GM19240 (cell line): Measurements from ENCODE around the gene IQCN.

Experiments
- DNase-seq: peaks from one replicate; pipeline ENCODE4 v3.0.0; 2011; ENCODE audit warnings: low spot score; ENCODE audit not compliant: insufficient read length

Gene IQCN

DNA sequence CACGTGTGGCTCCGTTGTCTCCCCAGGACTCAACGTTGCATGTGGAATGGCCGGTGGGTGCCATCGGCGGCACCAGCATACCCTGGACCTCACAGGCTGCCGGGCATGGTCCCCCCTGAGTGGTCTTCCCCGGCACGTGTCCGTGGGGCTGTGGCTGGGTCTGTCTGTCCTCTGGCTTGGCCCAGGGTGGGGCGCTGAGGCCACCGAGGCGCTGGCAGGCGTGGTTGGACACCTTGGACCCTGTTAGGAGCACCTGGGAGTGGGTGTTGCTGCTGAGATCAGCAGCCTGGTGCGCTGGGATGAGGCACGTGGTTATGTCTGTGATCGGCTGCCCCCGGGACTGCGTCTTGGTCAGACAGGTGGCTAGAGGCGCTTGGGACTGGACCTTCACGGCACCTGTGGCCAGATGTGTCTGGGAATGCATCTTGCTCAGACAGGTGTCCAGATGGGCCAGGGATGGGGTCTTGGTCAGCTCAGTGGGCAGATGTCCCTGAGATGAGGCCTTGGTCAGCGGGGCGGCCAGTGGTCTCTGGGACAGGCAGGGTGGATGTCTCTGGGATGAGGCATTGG, 9.2 kb downstream of the IQCN start:
- DNase-seq = no peak

- DNase-seq = no peak
Measured at GRCh38 chr19:18264137-18264854, 10.0 kb downstream of the IQCN start.

GRCh38 chr19:18263324-18264136, 10.7 kb downstream of the IQCN start:
- DNase-seq = no peak

DNA sequence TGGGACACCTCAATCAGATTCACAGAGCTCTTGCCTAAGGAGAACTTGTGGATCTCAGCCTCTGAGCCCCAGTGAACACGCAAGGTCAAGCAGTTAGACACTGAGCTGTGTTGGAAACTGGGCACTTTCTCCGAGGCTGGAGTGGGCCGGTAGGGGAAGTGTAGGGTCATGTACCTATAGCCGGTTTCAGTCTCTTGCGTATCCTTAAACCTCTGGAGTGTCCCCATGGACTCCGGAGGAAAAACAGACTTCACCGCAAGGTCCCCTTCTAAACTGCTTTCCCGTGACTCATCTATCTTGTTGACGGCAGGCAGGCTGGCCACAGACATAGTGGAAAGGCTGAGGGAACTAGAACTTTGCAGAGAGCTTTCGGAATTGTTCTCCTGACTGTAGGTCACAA, 11.3 kb downstream of the IQCN start:
- DNase-seq = no peak

DNA sequence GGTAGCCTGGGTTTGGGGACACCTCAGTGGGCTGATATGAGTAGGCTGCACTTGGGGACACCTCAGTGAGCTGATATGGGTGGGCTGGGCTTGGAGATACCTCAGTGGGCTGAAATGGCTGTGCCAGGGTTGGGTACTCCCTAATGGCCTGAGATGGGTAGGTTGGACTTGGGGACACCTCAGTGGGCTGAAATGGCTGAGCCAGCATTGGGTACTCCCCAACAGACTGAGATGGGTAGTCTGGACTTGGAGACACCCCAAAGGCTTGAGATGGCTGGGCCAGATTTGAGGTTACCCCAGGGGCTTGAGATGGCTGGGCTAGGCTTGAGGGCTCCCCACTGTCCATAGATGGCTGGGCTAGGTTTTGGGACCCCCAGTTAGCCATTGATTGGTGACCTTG, 12.1 kb downstream of the IQCN start:
- no peak for DNase-seq

- no peak for DNase-seq
Measured at GRCh38 chr19:18261474-18261873, 12.8 kb downstream of the IQCN start.

DNA sequence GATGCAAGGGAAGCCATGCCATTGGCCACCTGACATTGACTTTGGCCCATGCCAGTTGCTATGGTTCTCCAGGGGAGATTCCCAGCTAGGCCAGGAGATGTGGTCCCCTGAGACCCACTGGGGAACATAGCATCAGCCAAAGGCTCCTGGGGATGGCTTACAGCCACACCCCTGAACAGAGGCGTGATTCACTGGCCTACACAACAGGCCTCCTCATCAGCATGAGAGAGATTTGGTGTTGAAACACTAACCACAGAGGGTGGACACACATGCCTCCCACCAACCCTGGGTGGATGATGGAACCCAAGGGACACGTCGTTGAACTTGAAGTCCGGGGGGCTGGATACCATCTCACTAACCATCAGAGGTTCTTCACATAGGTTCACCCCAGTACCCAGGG, 14.4 kb downstream of the IQCN start:
- no peak for DNase-seq

DNA sequence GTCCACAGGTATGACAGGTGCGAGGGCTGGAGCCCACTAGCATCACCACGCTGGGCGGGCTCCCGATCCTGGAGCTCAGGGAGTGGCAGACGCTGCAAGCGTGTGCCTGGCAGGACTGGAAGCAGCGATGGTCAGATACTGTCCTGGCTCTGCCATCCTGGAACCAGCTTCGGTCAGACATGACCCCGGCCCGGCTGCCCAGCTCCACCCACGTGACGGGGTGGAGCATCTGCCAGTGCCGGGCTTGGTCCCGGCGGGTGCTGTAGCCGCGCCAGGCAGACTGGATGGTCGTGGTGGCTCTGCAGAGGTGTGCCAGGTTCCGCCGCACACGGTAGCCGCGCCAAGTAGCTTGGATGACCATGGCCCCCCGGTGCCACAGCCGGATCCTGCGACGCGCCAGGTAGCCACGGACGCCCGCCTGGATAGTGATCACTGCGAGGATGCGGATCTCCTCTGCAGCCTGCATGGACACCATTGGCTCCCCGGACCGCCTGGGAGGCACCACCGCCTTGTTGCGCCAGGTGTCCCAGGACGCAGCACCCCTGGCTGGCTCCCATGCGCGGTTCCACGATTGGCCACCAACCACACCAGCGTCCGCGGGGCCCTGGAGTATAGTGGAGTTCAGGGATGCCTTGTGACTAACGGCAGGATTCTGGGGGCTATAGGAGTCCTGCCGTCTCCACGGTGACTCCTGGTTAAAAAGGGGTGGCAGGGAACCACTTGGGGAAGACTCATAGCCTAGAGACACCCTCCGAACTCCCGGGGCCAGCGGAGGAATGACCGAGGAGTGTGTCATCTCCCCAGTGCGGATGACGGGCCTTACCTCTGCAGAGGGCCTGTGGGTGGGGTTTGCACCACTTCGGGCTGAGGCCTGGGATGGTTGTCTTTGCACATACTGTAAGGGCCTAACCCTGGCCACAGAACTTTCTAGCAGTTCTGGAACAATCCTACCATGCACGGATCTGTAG, 16.5 kb downstream of the IQCN start:
- no peak for DNase-seq

DNA sequence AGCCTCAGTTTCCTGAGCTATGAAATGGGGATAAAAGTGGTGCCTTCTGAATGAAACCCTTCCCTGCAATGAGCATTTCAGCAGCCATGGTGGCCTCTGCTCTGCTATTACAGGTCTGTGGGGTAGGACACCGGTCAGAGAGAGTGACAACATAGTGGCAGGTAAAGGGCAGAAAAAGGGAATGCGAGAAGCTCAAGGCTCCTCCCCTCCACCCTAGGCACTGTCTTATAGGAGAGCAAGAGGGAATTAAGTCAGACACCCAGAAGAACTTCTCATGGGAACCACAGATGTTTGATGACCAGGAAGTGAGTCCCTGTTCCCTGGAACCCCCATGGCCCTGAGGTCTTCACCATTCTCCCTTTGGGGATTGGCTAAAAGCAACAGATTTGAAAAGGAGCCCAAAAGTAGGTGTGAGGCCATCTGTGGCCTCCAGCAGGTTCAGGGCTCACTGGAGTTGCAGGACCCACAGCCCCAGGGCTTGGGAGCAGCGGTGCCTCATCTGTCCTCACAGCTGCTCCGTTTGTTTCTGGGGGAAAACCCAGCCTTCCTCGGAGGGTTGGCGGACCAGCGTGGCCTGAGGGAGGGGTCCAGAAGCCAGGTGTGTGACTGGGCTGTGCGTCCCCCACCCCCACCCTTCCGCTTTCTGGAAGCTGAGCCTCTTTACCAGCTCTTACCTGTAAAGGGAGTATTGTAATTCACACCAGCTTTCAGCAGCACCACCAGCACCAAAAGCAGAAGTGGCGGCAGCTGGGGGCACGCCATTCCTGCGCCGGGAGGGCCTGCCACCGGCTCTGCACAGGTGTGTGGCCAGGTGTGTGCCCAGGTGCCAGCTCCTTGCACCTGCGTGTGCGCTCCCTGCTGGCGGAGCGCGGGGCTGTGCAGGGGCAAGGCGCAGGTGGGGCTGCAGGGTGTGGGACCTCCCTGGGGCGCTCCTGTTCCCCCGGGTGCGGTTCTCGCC, 19.4 kb downstream of the IQCN start:
- DNase-seq = no peak

DNA sequence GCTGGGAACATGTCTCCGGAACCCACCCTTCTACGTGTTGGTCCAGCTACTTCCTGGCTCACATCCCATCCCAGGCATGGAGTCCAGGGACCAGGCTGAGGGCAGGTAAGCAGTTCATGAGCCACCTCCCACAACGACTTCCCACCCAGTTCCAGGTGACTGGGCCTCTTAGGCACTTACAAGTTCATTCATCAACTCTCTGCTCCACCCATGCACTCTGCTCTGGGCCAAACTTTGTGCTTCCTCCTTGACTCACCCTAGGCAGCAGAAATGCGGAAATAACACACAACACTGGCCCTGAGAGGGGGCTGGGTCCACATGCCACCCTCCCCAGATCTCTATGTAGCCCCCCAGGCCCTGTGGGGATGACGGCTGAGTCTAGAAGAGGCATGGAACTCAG, 20.5 kb downstream of the IQCN start:
- DNase-seq = no peak

- DNase-seq = no peak
Measured at GRCh38 chr19:18253130-18253529, 21.1 kb downstream of the IQCN start.

DNA sequence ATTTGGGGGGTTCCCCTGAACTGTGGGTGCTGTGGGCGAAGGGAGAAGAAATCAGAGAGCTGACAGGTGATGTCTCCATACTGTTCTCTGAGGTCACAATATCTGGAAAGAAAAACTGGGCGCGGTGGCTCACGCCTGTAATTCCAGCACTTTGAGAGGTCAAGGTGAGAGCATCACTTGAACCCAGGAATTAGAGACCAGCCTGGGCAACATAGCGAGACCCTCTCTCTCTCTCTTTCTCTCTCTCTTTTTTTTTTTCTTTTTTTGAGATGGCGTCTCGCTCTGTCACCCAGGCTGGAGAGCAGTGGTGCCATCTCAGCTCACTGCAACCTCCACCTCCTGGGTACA, 21.9 kb downstream of the IQCN start:
- no peak for DNase-seq

DNA sequence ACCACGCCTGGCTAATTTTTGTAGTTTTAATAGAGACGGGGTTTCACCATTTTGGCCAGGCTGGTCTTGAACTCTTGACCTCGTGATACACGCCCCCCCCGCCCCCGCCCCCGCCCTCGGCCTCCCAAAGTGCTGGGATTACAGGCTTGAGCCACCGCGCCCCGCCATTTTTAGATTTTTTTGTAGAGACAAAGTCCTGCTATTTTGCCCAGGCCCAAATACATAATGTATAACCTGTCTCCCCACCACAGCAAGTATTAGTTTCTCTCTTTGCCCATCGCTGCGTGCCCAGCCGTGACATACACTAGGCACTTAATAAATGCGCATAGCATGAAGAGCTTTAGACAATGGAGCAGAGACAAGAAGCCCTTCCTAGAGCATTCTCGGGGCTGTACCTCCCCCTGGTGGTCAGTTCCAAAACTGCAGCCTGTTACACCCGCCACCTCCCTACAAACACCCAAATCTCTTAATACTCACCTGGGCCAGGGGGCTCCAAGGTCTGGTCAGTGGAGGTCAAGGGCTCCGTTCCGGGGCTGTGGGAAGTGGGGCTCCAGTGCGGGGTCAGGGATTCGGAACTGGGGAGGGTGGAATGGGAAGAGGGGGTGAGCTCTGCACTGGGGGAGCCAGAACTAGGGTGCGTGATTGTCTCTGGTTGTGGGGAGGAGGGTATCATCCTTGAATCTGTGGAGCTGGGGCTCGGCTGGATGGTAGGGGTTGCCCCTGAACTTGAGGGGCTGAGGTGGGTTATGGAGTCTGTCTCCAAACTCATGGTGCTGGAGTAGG, 22.5 kb downstream of the IQCN start:
- DNase-seq = peak; percentile 76

DNA sequence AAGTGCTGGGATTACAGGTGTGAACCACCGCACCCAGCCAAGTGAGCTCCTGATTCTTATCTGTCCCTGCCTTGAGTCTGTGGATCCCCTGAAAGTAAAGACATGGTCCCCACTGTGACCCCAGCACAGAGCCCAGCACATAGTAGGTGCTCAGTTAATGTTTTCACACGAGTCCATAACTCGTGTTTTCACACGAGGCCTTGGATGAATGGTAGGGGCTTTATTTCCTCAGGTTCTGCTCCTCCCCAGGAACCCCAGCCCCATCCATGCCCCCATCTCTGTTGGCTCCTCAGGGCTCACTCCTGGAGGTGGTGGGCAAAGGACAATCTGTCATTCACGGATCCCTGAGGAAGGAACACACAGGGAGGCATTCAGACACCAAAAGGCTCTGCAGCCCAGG, 24.4 kb downstream of the IQCN start:
- DNase-seq = no peak

GRCh38 chr19:18245297-18245696, 29.0 kb downstream of the IQCN start:
- DNase-seq = no peak

- no peak for DNase-seq
Measured at GRCh38 chr19:18239303-18239702, 34.9 kb downstream of the IQCN start.

DNA sequence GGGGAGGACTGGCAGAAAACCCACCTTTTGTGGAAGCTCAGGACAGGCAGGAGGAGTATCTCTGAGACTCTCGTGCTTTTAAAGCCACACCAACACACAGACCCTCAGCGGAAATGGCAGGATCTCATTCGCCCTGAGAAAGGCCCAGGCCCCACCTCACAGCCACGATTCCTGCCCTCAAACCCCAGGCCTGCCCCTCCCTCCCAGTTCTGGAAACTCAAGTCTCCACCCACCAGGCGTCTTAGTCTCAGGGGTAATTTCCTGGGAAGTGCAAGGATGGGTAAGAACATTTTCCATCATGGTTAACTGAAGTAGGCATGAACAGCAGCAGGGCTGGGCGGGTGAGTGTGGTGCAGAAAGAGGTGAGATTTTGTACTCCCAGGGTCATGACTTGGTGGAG, 40.1 kb downstream of the IQCN start:
- DNase-seq = no peak

DNA sequence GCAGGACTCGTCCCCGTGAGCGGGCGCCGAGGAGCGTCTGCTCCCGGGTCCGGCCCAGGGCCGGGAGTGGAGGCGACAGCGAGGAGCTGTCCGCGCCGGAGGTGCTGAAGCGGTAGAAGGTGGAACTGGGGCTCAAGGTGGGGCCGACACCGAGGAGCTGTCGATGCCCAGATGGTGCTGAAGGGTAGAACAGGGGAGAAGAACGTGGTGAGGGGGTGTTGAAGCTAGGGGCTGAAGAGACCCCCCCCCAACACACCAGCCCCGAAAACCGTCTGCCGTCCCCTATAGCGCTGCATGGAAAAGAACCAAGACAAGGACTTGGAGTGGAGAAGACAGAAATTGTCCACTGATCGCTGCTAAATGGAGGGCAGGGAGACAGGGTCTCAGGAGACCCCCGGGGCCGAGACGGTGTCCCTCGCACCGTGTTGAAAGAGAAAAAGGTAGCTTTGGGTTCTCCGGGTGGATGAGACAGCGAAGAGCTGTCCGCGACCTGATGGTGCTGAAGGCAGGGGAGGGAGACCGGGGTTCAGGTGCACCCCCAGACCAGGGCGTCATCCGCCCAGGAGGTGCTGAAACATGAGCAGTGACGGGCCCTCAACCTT, 40.9 kb downstream of the IQCN start:
- DNase-seq = peak; percentile 47

DNA sequence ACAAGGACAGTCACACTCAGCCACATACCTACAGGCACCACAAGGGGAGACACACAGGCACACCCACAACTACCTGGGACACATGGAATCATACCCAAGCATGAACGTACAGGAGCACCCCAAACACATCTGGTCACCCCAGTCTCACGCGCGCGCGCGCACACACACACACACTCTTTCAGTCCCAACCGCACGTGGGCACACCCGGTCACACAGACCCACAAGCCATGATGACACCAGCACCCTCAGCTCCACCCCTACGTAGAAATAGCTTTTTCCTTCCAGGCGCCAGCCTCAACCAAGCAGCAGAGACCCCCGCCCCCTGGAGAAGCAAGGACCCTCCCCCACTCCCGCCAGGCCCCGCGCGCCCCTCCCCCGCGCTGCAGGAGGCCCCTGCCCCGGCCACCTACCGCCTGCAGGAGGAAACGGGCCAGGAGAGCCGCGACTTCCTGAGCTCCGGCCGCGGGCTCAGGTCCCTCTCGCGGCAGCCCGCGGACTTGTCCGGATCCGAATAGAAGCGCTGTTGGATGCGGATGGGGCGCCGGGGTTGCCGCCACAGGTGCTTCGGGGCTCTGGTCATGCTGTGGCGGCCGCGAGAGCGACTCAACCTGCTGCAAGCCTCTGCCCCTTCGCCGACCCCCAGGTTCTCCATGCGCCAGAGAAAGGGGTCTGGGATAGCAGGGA, 41.6 kb downstream of the IQCN start:
- DNase-seq = no peak
